ENCODE measurements around the gene PACC1. TPM values are rescaled to one million over a fixed set of nuclear protein-coding genes. Genes with fewer than 3 reads are reported as not detected.

The PACC1 gene
- total and polyA plus RNA-seq, 2 donors (not counting 3 experiments of a cell fraction or from before 2014, with no cell fraction given), result 21.0 to 22.3 TPM

GRCh38 chr1:212381397-212382035 lies 33.2 kb downstream of the PACC1 start:
- Histone ChIP-seq H3K36me3 (ENCODE audit: control insufficient read depth in 2 of 2, extremely low read depth in 1 of 2, insufficient read depth in 2 of 2, low read length in 2 of 2) (peaks cover 4 to 28% of the 10 kb centered on the region in 2 experiments), H3K4me3 (replicated peaks in 1 of 3; ENCODE audit: insufficient read depth in 1 of 3, low read depth in 1 of 3, low read length in 3 of 3) (no peak overlapping the region), H3K27me3 (ENCODE audit: control insufficient read depth in 2 of 2, insufficient read depth in 2 of 2, low read length in 2 of 2) (no peaks in the 10 kb centered on the region), H2AFZ (ENCODE audit: low read depth, low read length) (no peak overlapping the region), H3K79me2 (ENCODE audit: control insufficient read depth, insufficient read depth, low read length) (no peaks in the 10 kb centered on the region), H4K20me1 (replicated peaks; ENCODE audit: control insufficient read depth, extremely low read depth, insufficient read depth, low read length) (no peaks in the 10 kb centered on the region), H3K9me1 (replicated peaks; ENCODE audit: control insufficient read depth, extremely low read depth, insufficient read depth, low read length) (no peaks in the 10 kb centered on the region), H3K4me2 (ENCODE audit: insufficient read depth, low read length) (no peak overlapping the region), H3K9me3 (replicated peaks; ENCODE audit: control insufficient read depth, insufficient read depth, low read length) (no peaks in the 10 kb centered on the region), H3K9ac (replicated peaks; ENCODE audit: extremely low read depth, insufficient read depth, low read length) (no peak overlapping the region), H3K27ac (ENCODE audit: insufficient read depth, low read depth, low read length) (no peak overlapping the region), H3K4me1 (ENCODE audit: control insufficient read depth, extremely low read depth, insufficient read depth, low read length) (no peaks in the 10 kb centered on the region)
- DNase-seq (ENCODE audit: low read depth, low spot score), result no peak
- BruUV-seq (replicated peaks), result no TSS peak
- TF ChIP-seq EZH2 (IDR thresholded peaks at IDR 0.05; ENCODE audit: borderline replicate concordance, low read depth, low read length, severe bottlenecking), result no peak
- dilution Hi-C loops (cut with MboI; ENCODE audit: extremely low pct_ligation_motif_present, low sequenced_read_pairs) (no loop called here), intact Hi-C loops (cut with micrococcal nuclease) (no loop called here)
- POLR2A ChIA-PET, result no interaction called here
- no peak for FAIRE-seq
- CTCF ChIA-PET, result interaction anchor here (3.0 kb wide), 1 partner anchor 311 kb away, joined by 9 read pairs; no protein-coding TSS in a partner anchor

- Histone ChIP-seq H3K36me3 (ENCODE audit: control insufficient read depth in 2 of 2, extremely low read depth in 1 of 2, insufficient read depth in 2 of 2, low read length in 2 of 2) (peaks cover 4 to 10% of the 10 kb centered on the region in 2 experiments), H3K79me2 (ENCODE audit: control insufficient read depth, insufficient read depth, low read length) (no peaks in the 10 kb centered on the region), H3K9me3 (replicated peaks; ENCODE audit: control insufficient read depth, insufficient read depth, low read length) (no peaks in the 10 kb centered on the region), H3K4me3 (replicated peaks in 1 of 3; ENCODE audit: insufficient read depth in 1 of 3, low read depth in 1 of 3, low read length in 3 of 3) (no peak overlapping the region), H2AFZ (ENCODE audit: low read depth, low read length) (no peak overlapping the region), H3K4me2 (ENCODE audit: insufficient read depth, low read length) (no peak overlapping the region), H3K27me3 (ENCODE audit: control insufficient read depth in 2 of 2, insufficient read depth in 2 of 2, low read length in 2 of 2) (no peaks in the 10 kb centered on the region), H3K27ac (ENCODE audit: insufficient read depth, low read depth, low read length) (no peak overlapping the region), H4K20me1 (replicated peaks; ENCODE audit: control insufficient read depth, extremely low read depth, insufficient read depth, low read length) (no peaks in the 10 kb centered on the region), H3K9me1 (replicated peaks; ENCODE audit: control insufficient read depth, extremely low read depth, insufficient read depth, low read length) (no peaks in the 10 kb centered on the region), H3K9ac (replicated peaks; ENCODE audit: extremely low read depth, insufficient read depth, low read length) (no peak overlapping the region), H3K4me1 (ENCODE audit: control insufficient read depth, extremely low read depth, insufficient read depth, low read length) (no peaks in the 10 kb centered on the region)
- CTCF ChIA-PET, result interaction anchor here (1.4 to 4.5 kb wide), 2 partner anchors 12 to 77 kb away, joined by 4 to 24 read pairs; no protein-coding TSS in a partner anchor
- TF ChIP-seq EZH2 (IDR thresholded peaks at IDR 0.05; ENCODE audit: borderline replicate concordance, low read depth, low read length, severe bottlenecking) (no peak), POLR2A (IDR thresholded peaks at IDR 0.05; ENCODE audit: low read depth, low read length) (no peak), FOS (IDR thresholded peaks at IDR 0.05; ENCODE audit: borderline replicate concordance, insufficient read depth, low read length) (no peak), GATA2 (IDR thresholded peaks at IDR 0.05; ENCODE audit: insufficient read depth, insufficient read length, low read depth, low read length) (no peak), CTCF (IDR thresholded peaks at IDR 0.05; ENCODE audit: extremely low read depth in 1 of 2, insufficient read depth in 1 of 2, low read depth in 1 of 2, low read length in 2 of 2) (no peak), POLR2AphosphoS5 (IDR thresholded peaks at IDR 0.05; ENCODE audit: insufficient read depth, low read depth, low read length) (no peak), MAX (IDR thresholded peaks at IDR 0.05; ENCODE audit: insufficient read depth, insufficient read length) (no peak), MYC (IDR thresholded peaks at IDR 0.05; ENCODE audit: low read depth, low read length) (no peak), JUN (IDR thresholded peaks at IDR 0.05; ENCODE audit: borderline replicate concordance, insufficient read depth, insufficient read length, low read depth) (no peak)
- DNase-seq (ENCODE audit: low read depth, low spot score) (no peak), FAIRE-seq (no peak)
- BruUV-seq (replicated peaks), result no TSS peak
- POLR2A ChIA-PET, result no interaction called here
- dilution Hi-C loops (cut with MboI; ENCODE audit: extremely low pct_ligation_motif_present, low sequenced_read_pairs), result no loop called here
- intact Hi-C loops (cut with micrococcal nuclease), result no loop called here
Measured at GRCh38 chr1:212379366-212379765, 35.3 kb downstream of the PACC1 start.
